Panc1 (cell line): Measurements from ENCODE around the gene PDE6B. TPM values are rescaled to one million over a fixed set of nuclear protein-coding genes. Genes with fewer than 3 reads are reported as not detected.

Source experiments
- ATAC-seq: fragments of 200-7000 bp; cut with Tn5 transposase; 2 replicates; pipeline ENCODE4 v1.9.1; 2020; ENCODE audit warnings: mild to moderate bottlenecking, moderate library complexity
- BruUV-seq: library from RNA; stranded (reverse); fragments of 400-500 nt; replicated peaks from 2 replicates; lab custom pipeline; 2021; lab: Mats Ljungman, UMichigan
- CTCF ChIA-PET: fragments of 300-600 bp; sonication (Branson Sonifier 250); formaldehyde crosslinking; loops from one replicate; lab custom pipeline; 2022; ENCODE audit warnings: antibody characterized with exemption; lab: Charles Lee
- POLR2A ChIA-PET: fragments of 300-600 bp; sonication (Branson Sonifier 250); formaldehyde crosslinking; loops from one replicate; lab custom pipeline; 2022; ENCODE audit warnings: antibody characterized with exemption; lab: Charles Lee
- DNase-seq: peaks from one replicate; pipeline ENCODE4 v3.0.0-alpha.2; 2010; ENCODE audit warnings: low read depth, low spot score
- H3K27ac ChIP-seq: 2 replicates; pipeline ENCODE4 v1.5.1; 2011; ENCODE audit warnings: mild to moderate bottlenecking, low read length, inconsistent platforms
- H3K27me3 ChIP-seq: fragments of 200-500 bp; sonication (Bioruptor generic); 2 replicates; pipeline ENCODE4 v1.6.0; 2014; ENCODE audit warnings: low read length, inconsistent platforms; ENCODE audit not compliant: control insufficient read depth, insufficient read depth
- H3K36me3 ChIP-seq: fragments of 200-500 bp; sonication (Bioruptor generic); 2 replicates; pipeline ENCODE4 v1.5.1; 2014; ENCODE audit warnings: inconsistent platforms, mild to moderate bottlenecking, low read length, moderate library complexity; ENCODE audit not compliant: control insufficient read depth, insufficient read depth
- H3K4me1 ChIP-seq: 2 replicates; pipeline ENCODE4 v1.5.1; 2011; ENCODE audit warnings: inconsistent platforms, mild to moderate bottlenecking, low read length, moderate library complexity; ENCODE audit not compliant: control insufficient read depth, insufficient read depth
- H3K4me3 ChIP-seq, 2 experiments: 2 replicates each; pipeline ENCODE4 v1.5.1; 2011 to 2012; ENCODE audit warnings: low read depth in 2 of 2, low read length in 2 of 2, mild to moderate bottlenecking in 2 of 2, inconsistent platforms in 1 of 2, moderate library complexity in 1 of 2
- H3K9me3 ChIP-seq: fragments of 200-500 bp; sonication (Bioruptor generic); 2 replicates; pipeline ENCODE4 v1.5.1; 2014; ENCODE audit warnings: low read depth, mild to moderate bottlenecking, inconsistent platforms, low read length, moderate library complexity; ENCODE audit not compliant: control insufficient read depth, insufficient read depth
- CTCF ChIP-seq: fragments of 450-650 bp; IDR thresholded peaks from 2 replicates; pipeline ENCODE4 v1.5.1; 2017; ENCODE audit warnings: mild to moderate bottlenecking
- POLR2AphosphoS5 ChIP-seq: IDR thresholded peaks from 2 replicates; pipeline ENCODE4 v1.6.1; 2012; ENCODE audit warnings: mild to moderate bottlenecking, low read depth, low read length, moderate library complexity
- REST ChIP-seq, 2 experiments: IDR thresholded peaks; 2 replicates each; pipeline ENCODE4 v1.6.1; 2011 to 2012; ENCODE audit warnings: low read depth in 2 of 2, control low read depth in 1 of 2, low read length in 1 of 2, mild to moderate bottlenecking in 1 of 2, moderate library complexity in 1 of 2; ENCODE audit not compliant: insufficient read depth in 1 of 2
- SIN3A ChIP-seq: IDR thresholded peaks from 2 replicates; pipeline ENCODE4 v1.6.1; 2012; ENCODE audit warnings: low read depth, mild to moderate bottlenecking, low read length, moderate library complexity, borderline replicate concordance; ENCODE audit not compliant: insufficient read depth
- TCF7L2 ChIP-seq: IDR thresholded peaks from 2 replicates; pipeline ENCODE4 v1.6.1; 2011; ENCODE audit warnings: mild to moderate bottlenecking, low read depth, low read length, inconsistent platforms
- in situ Hi-C: cut with HindIII; loops from 2 replicates; pipeline ENCODE4 v1.10.0; 2016; ENCODE audit warnings: low sequenced_read_pairs, low pct_unique_long_range_greater_than_20kb
- intact Hi-C: fragments of 100-400 bp; cut with micrococcal nuclease; formaldehyde crosslinking; loops from one replicate; pipeline ENCODE4 v1.10.0; 2022; ENCODE audit not compliant: unreplicated experiment
- total RNA-seq: library from RNA; stranded (reverse); gene quantifications from one replicate; pipeline ENCODE4 v1.2.1, GENCODE V29; 2021; ENCODE audit not compliant: unreplicated experiment

The PDE6B gene
- total RNA-seq, 1 experiment from 2014 or later, result 6.5 TPM

- Histone ChIP-seq H3K27ac (no peak overlapping the region), H3K9me3 (no peaks in the 10 kb centered on the region), H3K27me3 (no peaks in the 10 kb centered on the region), H3K4me1 (peaks cover 7% of the 10 kb centered on the region), H3K36me3 (no peaks in the 10 kb centered on the region), H3K4me3 (no peak overlapping the region)
- TF ChIP-seq REST (IDR thresholded peaks at IDR 0.05; ENCODE audit: insufficient read depth in 1 of 2, low read depth in 2 of 2, low read length in 1 of 2) (no peak), POLR2AphosphoS5 (no peak), SIN3A (no peak), CTCF (no peak), TCF7L2 (no peak)
- POLR2A ChIA-PET, result no interaction called here
- no peak for ATAC-seq
- BruUV-seq, result no TSS peak
- DNase-seq, result no peak
- intact Hi-C loops, result no loop called here
- in situ Hi-C loops, result no loop called here
- CTCF ChIA-PET, result no interaction called here
Measured at GRCh38 chr4:605702-606425, 19.5 kb upstream of the PDE6B start.

GRCh38 chr4:608236-608635 is 17.1 kb upstream of the PDE6B start:
- H3K4me1 ChIP-seq, result peaks cover 9% of the 10 kb centered on the region
- in situ Hi-C loops, result no loop called here
- no TSS peak for BruUV-seq

More at GRCh38 chr4:608236-608635, 17.1 kb upstream of the PDE6B start:
- Histone ChIP-seq H3K9me3 (no peaks in the 10 kb centered on the region), H3K27ac (no peak overlapping the region), H3K27me3 (no peaks in the 10 kb centered on the region), H3K36me3 (no peaks in the 10 kb centered on the region), H3K4me3 (no peak overlapping the region)
- no peak for ATAC-seq
- ChIA-PET CTCF (no interaction called here), POLR2A (no interaction called here)
- no peak for DNase-seq
- intact Hi-C loops, result no loop called here
- TF ChIP-seq CTCF, result no peak
- TF ChIP-seq SIN3A, result no peak
- no peak for TF ChIP-seq REST (IDR thresholded peaks at IDR 0.05; ENCODE audit: insufficient read depth in 1 of 2, low read depth in 2 of 2, low read length in 1 of 2)
- TF ChIP-seq POLR2AphosphoS5, result no peak
- TF ChIP-seq TCF7L2, result no peak
